ENCODE measurements around the gene LRP3. TPM values are rescaled to one million over a fixed set of nuclear protein-coding genes. Genes with fewer than 3 reads are reported as not detected.

Gene LRP3
- total RNA-seq, 2 donors from 2014 or later: 7.2 to 12.4 TPM

GRCh38 chr19:33197591-33198000 lies 3.5 kb downstream of the LRP3 start:
- no peak for ATAC-seq

GRCh38 chr19:33198169-33198568 lies 4.0 kb downstream of the LRP3 start:
- ATAC-seq: no peak
- intact Hi-C loops (cut with DNase I, micrococcal nuclease): no loop called here
- no peak for DNase-seq

More at GRCh38 chr19:33197591-33198000, 3.5 kb downstream of the LRP3 start:
- intact Hi-C loops (cut with DNase I, micrococcal nuclease): no loop called here
- DNase-seq: no peak

GRCh38 chr19:33199441-33200265 lies 5.5 kb downstream of the LRP3 start:
- DNase-seq (no peak), ATAC-seq (no peak)
- intact Hi-C loops (cut with DNase I, micrococcal nuclease): no loop called here

GRCh38 chr19:33201473-33201872 lies 7.3 kb downstream of the LRP3 start:
- ATAC-seq (no peak), DNase-seq (no peak)
- intact Hi-C loops (cut with DNase I, micrococcal nuclease): no loop called here

GRCh38 chr19:33201886-33202545 lies 7.9 kb downstream of the LRP3 start:
- no peak for DNase-seq
- intact Hi-C loops (cut with DNase I, micrococcal nuclease): no loop called here
- no peak for ATAC-seq

- intact Hi-C loops (cut with DNase I, micrococcal nuclease): no loop called here
- no peak for DNase-seq
- no peak for ATAC-seq
Observed at GRCh38 chr19:33202546-33203507, 8.7 kb downstream of the LRP3 start.

GRCh38 chr19:33203529-33203928 lies 9.4 kb downstream of the LRP3 start:
- no peak for ATAC-seq
- intact Hi-C loops (cut with DNase I, micrococcal nuclease): no loop called here
- DNase-seq: no peak

- DNase-seq (no peak), ATAC-seq (no peak)
- intact Hi-C loops (cut with DNase I, micrococcal nuclease): no loop called here
Observed at GRCh38 chr19:33204136-33204973, 10.2 kb downstream of the LRP3 start.

GRCh38 chr19:33205110-33205509 lies 11.0 kb downstream of the LRP3 start:
- ATAC-seq (no peak), DNase-seq (no peak)
- intact Hi-C loops (cut with DNase I, micrococcal nuclease): no loop called here

- no peak for DNase-seq
- intact Hi-C loops (cut with DNase I, micrococcal nuclease): no loop called here
Observed at GRCh38 chr19:33205531-33206260, 11.6 kb downstream of the LRP3 start.

GRCh38 chr19:33206261-33207039 lies 12.3 kb downstream of the LRP3 start:
- intact Hi-C loops (cut with DNase I, micrococcal nuclease): no loop called here
- no peak for ATAC-seq
- DNase-seq: no peak

More at GRCh38 chr19:33205531-33206260, 11.6 kb downstream of the LRP3 start:
- no peak for ATAC-seq

GRCh38 chr19:33207040-33207620 lies 13.0 kb downstream of the LRP3 start:
- DNase-seq (no peak), ATAC-seq (no peak)
- intact Hi-C loops (cut with DNase I, micrococcal nuclease): no loop called here

- intact Hi-C loops (cut with DNase I, micrococcal nuclease): no loop called here
- DNase-seq: no peak
- no peak for ATAC-seq
Observed at GRCh38 chr19:33207903-33208302, 13.8 kb downstream of the LRP3 start.

- intact Hi-C loops (cut with DNase I, micrococcal nuclease): no loop called here
- DNase-seq (no peak), ATAC-seq (no peak)
Observed at GRCh38 chr19:33208371-33208895, 14.3 kb downstream of the LRP3 start.

GRCh38 chr19:33208904-33209849 lies 15.0 kb downstream of the LRP3 start:
- no peak for ATAC-seq
- DNase-seq: no peak
- intact Hi-C loops (cut with DNase I, micrococcal nuclease): no loop called here
